ENCODE data around the gene KCNN3.

DNA sequence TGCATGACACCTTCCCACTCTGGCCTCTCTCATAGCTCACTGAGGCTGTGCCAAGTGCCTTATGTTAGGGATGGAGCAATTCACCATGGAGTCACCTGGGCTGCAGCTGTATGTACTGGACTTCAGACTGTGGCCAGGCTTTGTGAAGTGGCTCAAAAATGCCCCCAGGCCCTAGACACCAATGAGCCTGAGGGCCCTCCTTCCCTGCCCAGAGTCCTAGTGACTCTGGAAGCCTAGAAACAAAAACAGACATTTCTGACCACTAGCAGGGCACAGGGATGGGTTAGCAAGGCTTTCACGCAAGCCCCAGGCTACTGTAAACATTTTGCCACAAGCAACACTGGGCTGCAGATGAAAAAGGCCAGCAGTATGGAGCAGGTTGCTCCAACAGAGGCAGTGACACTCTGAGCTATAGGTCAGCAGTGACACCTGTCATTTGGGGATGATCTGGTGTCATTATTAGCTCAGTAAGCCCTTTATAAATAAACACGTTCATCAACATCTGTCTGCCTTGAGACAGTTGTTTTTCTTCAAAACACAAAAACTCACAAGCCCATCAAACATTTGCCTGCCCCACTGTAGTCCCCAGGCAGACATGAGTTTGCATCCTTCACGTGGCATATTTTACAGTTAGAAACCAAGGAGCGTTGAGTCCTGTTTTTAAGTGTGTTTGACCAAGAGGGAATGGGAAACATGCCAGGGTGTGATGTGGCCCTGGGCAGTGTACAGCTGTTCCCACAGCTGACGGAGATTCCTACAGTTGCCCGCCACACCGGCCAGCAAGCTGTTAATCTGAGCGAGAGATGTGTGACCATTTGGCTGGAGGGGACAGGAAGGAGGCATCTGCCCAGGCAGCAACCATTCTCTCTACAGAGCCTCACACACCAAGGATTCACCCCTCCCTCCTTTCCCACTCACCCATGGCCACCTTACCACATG, 66.8 kb downstream of the KCNN3 start:
- TF ChIP-seq, protein P1, sequence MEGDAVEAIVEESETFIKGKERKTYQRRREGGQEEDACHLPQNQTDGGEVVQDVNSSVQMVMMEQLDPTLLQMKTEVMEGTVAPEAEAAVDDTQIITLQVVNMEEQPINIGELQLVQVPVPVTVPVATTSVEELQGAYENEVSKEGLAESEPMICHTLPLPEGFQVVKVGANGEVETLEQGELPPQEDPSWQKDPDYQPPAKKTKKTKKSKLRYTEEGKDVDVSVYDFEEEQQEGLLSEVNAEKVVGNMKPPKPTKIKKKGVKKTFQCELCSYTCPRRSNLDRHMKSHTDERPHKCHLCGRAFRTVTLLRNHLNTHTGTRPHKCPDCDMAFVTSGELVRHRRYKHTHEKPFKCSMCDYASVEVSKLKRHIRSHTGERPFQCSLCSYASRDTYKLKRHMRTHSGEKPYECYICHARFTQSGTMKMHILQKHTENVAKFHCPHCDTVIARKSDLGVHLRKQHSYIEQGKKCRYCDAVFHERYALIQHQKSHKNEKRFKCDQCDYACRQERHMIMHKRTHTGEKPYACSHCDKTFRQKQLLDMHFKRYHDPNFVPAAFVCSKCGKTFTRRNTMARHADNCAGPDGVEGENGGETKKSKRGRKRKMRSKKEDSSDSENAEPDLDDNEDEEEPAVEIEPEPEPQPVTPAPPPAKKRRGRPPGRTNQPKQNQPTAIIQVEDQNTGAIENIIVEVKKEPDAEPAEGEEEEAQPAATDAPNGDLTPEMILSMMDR (IDR thresholded peaks at IDR 0.05; ENCODE audit: insufficient read depth, low read length), result no peak
- TF ChIP-seq POLR2AphosphoS5 (IDR thresholded peaks at IDR 0.05; ENCODE audit: low read depth) (no peak), GABPA (IDR thresholded peaks at IDR 0.05; ENCODE audit: low read depth) (no peak)
- TF ChIP-seq, protein P2, sequence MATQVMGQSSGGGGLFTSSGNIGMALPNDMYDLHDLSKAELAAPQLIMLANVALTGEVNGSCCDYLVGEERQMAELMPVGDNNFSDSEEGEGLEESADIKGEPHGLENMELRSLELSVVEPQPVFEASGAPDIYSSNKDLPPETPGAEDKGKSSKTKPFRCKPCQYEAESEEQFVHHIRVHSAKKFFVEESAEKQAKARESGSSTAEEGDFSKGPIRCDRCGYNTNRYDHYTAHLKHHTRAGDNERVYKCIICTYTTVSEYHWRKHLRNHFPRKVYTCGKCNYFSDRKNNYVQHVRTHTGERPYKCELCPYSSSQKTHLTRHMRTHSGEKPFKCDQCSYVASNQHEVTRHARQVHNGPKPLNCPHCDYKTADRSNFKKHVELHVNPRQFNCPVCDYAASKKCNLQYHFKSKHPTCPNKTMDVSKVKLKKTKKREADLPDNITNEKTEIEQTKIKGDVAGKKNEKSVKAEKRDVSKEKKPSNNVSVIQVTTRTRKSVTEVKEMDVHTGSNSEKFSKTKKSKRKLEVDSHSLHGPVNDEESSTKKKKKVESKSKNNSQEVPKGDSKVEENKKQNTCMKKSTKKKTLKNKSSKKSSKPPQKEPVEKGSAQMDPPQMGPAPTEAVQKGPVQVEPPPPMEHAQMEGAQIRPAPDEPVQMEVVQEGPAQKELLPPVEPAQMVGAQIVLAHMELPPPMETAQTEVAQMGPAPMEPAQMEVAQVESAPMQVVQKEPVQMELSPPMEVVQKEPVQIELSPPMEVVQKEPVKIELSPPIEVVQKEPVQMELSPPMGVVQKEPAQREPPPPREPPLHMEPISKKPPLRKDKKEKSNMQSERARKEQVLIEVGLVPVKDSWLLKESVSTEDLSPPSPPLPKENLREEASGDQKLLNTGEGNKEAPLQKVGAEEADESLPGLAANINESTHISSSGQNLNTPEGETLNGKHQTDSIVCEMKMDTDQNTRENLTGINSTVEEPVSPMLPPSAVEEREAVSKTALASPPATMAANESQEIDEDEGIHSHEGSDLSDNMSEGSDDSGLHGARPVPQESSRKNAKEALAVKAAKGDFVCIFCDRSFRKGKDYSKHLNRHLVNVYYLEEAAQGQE (IDR thresholded peaks at IDR 0.05; ENCODE audit: insufficient replicate concordance, low read depth), result no peak
